NCI-H748 treated with DMSO at 0.1 percent for 48 hours (cell line): ENCODE data around the gene PIM3.
A peak's percentile ranks its signal among the peaks of the same experiment; 100 is the strongest.
"Not testable (repeated sequence)": the region's sequence is repeated elsewhere in the genome, so short reads cannot be mapped to it uniquely, and the experiment has no call there.

Experiments
- DNase-seq: peaks from one replicate; lab custom pipeline; 2025; lab: John Stamatoyannopoulos, UW

Gene PIM3

DNA sequence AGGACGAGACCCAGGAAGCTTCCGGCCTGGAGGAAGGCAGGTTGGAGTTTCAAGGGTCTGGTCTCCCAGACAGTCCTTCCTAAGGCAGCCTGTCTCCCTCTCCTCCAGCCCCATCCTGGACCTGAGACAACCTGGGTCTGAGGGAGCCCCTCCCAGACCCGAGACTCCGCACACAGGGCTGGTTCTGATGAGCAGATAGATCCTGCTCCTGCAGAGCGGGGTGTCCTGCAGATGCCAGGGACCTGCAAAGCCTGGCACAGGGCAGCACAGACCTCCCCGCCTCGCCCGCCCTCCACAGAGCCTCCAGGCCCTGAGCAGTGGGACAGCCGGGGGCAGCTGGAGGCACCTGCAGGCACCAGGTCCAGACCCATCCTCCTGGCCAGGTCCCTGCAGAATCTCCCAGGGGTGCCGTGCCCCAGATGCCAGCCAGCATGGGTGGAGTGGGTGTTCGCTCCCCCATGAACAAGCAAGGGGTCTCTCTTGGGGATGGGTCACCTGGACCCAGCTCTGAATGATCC, 7.8 kb downstream of the PIM3 start:
- no peak for DNase-seq

DNA sequence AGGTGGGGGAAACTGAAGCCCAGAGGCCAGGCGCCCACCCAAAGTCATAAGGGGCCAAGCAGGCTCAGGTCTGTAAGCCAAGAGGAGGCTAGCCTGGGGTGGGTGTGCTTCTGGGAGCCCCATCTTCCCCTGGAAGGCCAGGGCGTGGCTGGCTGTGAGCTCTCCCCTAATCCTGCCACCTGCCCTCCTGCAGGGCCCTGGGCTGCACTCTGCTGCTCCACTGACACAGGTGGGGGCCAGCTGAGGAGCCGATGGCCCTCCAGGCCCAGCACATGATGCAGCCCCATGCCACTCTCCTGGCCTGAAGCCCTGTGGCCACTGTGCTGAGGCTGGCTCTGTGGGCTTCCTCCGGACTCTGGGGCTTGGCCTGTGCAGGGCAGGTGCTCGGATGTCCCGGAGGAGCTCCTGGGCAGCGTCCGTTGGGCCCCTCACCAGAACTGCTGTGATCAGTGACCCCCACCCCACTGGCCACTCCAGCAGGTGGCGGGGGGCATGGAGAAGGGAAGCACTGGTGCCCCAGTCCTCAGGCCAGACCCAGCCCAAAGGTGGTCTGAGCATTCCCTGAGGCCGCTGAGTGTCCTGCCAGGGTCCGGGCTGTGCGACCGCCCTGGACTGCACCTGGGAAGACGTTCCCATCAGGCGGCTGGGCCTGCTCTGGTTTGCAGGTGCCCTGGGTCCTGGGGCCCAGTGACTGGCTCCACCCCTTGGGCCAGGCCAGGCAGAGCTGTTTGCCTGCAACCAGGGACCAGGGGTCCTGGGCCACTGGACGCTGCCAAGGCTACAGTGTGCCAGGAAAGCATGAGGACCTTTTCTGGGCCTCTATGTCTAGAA, 8.5 kb downstream of the PIM3 start:
- DNase-seq: no peak

DNA sequence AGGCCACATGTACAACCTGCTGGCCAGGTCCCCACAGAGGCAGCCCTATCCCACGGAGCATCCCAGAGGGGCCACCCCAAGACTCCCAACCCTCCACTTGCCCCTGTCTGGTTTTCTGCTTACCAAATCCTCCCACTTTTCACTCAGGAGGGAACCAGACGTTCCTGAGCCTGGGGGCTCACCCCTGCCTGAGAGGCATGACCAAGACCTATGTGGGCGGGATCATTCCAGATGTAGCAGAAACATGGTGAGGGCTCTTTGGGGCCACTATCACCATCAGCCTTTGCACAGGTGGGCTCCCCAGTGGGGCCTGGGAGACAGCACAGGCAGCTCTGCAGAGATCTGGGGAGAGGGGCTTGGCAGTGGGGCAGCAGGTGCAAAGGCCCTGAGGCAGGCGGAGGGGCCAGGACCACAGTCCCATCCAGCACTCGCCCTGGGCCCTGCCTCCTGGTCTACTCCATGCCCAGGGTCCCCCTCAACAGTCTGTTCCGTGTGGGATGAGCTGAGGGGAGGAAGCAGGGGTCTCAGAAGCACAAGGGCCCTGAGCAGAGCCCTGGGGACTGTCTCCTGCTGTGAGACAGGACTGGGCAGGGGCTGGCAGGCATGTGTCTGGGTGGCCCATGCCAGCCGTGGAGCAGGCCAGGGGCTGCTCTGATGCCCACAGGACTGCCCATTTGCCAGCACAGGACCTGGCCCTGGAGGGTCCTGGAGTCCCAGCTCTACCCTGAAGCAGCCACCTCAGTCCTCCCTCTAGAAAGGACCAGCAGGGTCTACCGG, 9.4 kb downstream of the PIM3 start:
- DNase-seq: no peak

GRCh38 chr22:49970528-49971231, 10.1 kb downstream of the PIM3 start:
- peak; percentile 22 for DNase-seq

- no peak for DNase-seq
Observed at GRCh38 chr22:49971232-49972162, 10.9 kb downstream of the PIM3 start.

DNA sequence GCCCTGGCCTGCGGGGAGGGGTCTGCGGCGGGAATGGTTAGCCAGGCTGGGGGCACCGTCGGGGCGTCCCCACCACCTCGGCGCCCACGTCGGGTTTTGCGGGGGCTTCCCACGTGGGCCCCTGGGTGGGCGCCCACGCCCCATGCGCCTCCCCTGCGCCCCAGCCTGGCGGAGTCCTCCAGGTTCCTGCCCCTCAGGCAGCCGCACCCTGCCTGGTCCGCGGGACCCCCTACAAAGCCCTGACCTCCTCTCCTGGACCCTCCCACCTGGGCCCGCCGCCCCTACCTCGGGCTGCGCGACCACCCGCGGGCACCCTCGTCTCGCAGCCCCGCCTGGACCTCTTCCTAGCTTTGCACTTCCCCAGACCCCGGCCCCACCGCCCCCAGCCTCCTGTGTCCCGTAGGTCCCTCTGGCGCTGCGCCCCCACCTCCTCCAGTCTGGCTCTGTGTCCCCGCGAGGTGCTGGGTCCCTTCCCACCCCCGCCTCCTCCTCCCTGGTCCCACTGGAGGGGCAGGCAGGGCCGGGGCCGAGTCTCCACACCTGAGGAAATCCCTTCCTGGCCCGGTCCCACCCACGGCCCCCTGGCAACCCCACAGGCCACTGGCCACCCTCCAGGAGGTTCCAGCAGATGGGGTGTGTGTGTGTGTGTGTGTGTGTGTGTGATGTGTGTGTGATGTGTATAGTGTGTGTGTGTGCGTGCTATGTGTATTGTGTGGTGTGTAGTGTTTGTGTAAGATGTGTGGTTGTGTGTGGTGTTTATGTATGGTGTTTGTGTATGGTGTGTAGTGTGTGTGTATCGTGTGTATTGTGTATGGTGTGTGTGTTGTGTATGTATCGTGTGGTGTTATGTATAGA, 11.8 kb downstream of the PIM3 start:
- DNase-seq: no peak

GRCh38 chr22:49973018-49973961, 12.7 kb downstream of the PIM3 start:
- DNase-seq: no peak

DNA sequence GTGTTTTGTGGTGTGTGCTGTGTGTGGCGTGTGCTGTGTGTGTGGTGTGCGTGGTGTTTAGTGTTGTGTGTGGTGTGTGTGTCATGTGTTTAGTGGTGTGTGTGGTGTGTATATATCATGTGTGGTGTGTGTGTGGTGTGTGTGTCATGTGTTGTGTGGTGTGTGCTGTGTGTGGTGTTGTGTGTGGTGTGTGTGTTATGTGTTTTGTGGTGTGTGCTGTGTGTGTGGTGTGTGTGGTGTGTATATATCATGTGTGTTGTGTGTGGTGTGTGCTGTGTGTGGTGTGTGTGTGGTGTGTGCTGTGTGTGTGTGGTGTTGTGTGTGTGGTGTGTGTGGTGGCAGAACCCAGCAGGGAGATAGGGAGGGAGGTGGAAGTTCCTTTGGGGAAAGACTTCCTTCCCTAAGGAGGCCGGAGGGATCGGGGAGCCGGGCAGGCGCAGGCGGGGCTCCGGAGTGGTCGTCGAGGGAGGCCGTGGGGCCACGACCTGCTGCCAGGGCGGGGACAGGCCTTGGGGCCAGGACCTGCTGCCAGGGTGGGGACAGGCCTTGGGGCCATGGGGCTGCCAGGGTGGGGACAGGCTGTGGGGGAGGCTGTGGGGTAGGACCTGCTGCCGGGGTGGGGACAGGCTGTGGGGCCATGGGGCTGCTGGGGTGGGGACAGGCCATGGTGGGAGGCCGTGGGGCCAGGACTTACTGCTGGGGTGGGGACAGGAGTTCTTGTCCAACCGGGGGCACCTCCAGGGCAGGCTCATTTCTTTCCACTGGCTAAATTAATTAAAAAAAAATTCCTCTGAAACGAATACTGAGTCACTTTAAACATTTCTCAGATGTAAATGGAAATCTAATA, 15.2 kb downstream of the PIM3 start:
- DNase-seq: no peak

DNA sequence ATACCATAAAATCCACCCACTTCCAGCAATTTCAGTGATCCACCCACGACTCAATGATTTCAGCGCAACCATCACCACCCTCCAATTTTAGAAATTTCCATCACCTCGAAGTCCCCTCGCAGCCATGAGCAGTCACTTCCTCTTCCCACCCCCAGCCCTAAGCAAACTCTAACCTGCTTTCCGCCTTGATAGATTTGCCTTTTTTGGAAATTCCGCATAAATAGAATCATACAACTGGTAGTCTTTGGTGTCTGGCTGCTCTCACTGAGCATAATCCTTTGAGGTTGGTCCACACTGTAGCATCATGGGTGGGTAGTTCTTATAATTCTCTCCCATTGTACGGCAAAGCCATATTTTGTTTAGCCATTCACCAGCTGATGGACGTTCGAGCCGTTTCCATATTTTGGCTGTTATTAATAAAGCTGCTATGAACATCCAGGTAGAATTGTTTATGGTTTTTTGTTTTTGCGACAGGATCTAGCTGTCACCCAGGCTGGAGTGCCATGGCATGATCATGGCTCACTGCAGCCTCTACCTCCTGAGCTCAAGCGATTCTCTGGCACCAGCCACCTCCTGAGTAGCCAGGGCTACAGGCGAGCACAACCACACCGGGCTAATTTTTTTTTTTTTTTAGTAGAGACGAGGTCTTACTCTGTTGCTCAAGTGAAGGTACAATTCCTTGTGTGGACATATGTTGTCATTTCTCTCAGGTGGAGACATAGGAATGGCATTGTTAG, 16.0 kb downstream of the PIM3 start:
- DNase-seq: no peak

DNA sequence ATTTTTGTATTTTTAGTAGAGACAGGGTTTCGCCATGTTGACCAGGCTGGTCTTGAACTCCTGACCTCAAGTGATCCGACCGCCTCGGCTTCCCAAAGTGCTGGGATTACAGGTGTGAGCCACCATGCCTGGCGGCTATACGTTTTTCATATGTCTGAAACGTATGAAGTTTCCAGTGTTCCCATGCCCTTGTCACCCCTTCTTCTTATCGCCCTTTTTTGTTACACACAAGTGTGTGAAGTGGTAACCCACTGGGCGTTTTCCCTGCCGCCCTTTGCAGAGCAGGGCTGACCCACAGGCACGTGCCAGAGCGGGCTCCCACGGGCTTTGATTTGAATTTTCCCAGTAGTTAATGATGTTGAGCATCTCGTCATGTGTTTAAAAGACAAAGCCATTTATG, 17.0 kb downstream of the PIM3 start:
- no peak for DNase-seq

DNA sequence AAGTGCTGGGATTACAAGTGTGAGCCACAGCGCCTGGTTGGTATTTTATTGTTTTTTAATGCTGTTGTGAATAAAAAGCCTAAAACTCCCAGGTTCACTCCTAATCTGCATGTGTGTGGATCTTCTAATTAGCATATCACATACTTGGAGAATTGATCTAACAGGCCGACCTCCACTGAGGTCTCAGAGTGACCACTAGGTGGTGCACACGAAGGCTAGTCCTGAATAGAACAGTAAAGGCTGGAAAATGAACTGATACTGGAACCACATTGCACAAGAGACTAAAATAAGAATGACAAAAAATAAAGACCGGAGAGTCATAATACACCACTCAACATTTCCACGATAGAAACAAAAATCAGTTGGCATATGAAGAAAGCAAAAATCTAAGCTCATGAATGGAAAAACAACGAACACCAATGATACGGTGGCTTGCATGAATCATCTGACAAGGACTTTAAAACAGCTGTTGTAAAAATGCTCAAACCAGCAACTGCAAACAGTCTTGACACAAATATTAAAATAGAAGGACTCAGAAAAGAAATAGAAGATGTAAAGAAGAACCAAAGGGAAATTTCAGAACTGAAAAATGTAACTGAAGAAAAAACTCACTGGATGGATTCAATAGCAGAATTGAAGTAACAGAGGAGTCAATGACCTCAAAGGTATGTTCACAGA, 19.2 kb downstream of the PIM3 start:
- DNase-seq: no peak

DNA sequence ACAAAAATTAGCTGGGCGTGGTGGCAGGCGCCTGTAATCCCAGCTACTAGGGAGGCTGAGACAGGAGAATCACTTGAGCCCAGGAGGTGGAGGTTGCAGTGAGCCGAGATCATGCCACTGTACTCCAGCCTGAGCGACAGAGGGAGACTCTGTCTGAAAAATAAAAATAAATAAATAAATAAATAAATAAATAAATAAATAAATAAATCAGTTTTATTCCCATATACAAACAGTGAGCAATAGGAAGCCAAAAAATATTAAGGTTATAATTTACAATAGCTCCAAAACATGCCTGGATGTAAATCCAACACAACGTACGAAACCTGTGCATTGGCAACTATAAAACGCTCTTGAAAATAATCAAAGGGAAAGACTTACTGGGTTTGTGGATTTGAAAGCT, 21.2 kb downstream of the PIM3 start:
- not testable (repeated sequence) for DNase-seq

GRCh38 chr22:49983148-49984042, 22.8 kb downstream of the PIM3 start:
- no peak for DNase-seq

GRCh38 chr22:49986325-49986724, 25.8 kb downstream of the PIM3 start:
- no peak for DNase-seq

DNA sequence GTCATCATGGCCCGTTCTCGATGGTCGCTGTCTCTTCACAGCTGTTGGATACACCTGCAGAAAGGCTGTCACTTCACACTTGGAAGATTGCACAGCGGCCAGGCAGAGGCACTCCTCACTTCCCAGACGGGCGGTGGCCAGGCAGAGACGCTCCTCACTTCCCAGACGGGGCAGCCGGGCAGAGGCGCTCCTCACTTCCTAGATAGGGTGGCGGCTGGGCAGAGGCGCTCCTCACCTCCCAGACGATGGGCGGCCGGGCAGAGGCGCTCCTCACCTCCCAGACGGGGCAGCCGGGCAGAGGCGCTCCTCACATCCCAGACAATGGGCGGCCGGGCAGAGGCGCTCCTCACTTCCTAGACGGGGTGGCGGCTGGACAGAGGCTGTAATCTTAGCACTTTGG, 29.3 kb downstream of the PIM3 start:
- DNase-seq: not testable (repeated sequence)

GRCh38 chr22:49991167-49991566, 30.6 kb downstream of the PIM3 start:
- no peak for DNase-seq
